H9 (cell line): Measurements from ENCODE around the gene TMCC1. TPM values are rescaled to one million over a fixed set of nuclear protein-coding genes. Genes with fewer than 3 reads are reported as not detected.

Experiments used
- DNase-seq: peaks from one replicate; pipeline ENCODE4 v3.0.0-alpha.2; 2017
- H2AFZ ChIP-seq: one replicate; pipeline ENCODE4 v1.6.1; 2013; ENCODE audit warnings: mild to moderate bottlenecking, low read length, control low read depth, moderate library complexity
- H2AK5ac ChIP-seq: 2 replicates; pipeline ENCODE4 v1.6.1; 2013; ENCODE audit warnings: low read length, control low read depth, mixed read lengths; ENCODE audit not compliant: insufficient read length
- H2BK120ac ChIP-seq: one replicate; pipeline ENCODE4 v1.6.1; 2013; ENCODE audit warnings: low read depth, mild to moderate bottlenecking, low read length, control low read depth, inconsistent platforms; ENCODE audit not compliant: poor library complexity, severe bottlenecking
- H2BK12ac ChIP-seq: 2 replicates; pipeline ENCODE4 v1.6.1; 2013; ENCODE audit warnings: low read length, control low read depth, mixed read lengths, low read depth; ENCODE audit not compliant: insufficient read length
- H2BK15ac ChIP-seq: 2 replicates; pipeline ENCODE4 v1.6.1; 2013; ENCODE audit warnings: low read depth, low read length, control low read depth
- H2BK20ac ChIP-seq: one replicate; pipeline ENCODE4 v1.6.1; 2013; ENCODE audit warnings: low read depth, mild to moderate bottlenecking, low read length, control low read depth, inconsistent platforms; ENCODE audit not compliant: poor library complexity, severe bottlenecking
- H2BK5ac ChIP-seq: 2 replicates; pipeline ENCODE4 v1.6.1; 2013; ENCODE audit warnings: low read length, control low read depth, mixed read lengths; ENCODE audit not compliant: insufficient read length
- H3K14ac ChIP-seq: 2 replicates; pipeline ENCODE4 v1.6.1; 2013; ENCODE audit warnings: low read length, control low read depth; ENCODE audit not compliant: insufficient read depth
- H3K18ac ChIP-seq: 2 replicates; pipeline ENCODE4 v1.6.1; 2013; ENCODE audit warnings: low read depth, mild to moderate bottlenecking, mixed read lengths, low read length, control low read depth; ENCODE audit not compliant: insufficient read length
- H3K23ac ChIP-seq: 2 replicates; pipeline ENCODE4 v1.6.1; 2013; ENCODE audit warnings: low read length, control low read depth, mixed read lengths, low read depth; ENCODE audit not compliant: insufficient read length
- H3K23me2 ChIP-seq: 2 replicates; pipeline ENCODE4 v1.6.1; 2013; ENCODE audit warnings: low read depth, mild to moderate bottlenecking, mixed read lengths, low read length, control low read depth; ENCODE audit not compliant: insufficient read length, poor library complexity, severe bottlenecking
- H3K27ac ChIP-seq: 2 replicates; pipeline ENCODE4 v1.5.1; 2013; ENCODE audit warnings: low read length, control low read depth, mixed read lengths, low read depth; ENCODE audit not compliant: insufficient read length
- H3K27me3 ChIP-seq: 2 replicates; pipeline ENCODE4 v1.6.1; 2013; ENCODE audit warnings: low read length, control low read depth, inconsistent platforms; ENCODE audit not compliant: insufficient read depth
- H3K4ac ChIP-seq: 2 replicates; pipeline ENCODE4 v1.6.1; 2013; ENCODE audit warnings: low read depth, mild to moderate bottlenecking, control low read depth, inconsistent platforms, low read length, moderate library complexity
- H3K4me1 ChIP-seq: 2 replicates; pipeline ENCODE4 v1.6.1; 2013; ENCODE audit warnings: low read length, control low read depth, inconsistent platforms; ENCODE audit not compliant: insufficient read depth
- H3K4me2 ChIP-seq: 2 replicates; pipeline ENCODE4 v1.6.1; 2013; ENCODE audit warnings: low read length, control low read depth, mixed read lengths; ENCODE audit not compliant: insufficient read length, insufficient read depth
- H3K56ac ChIP-seq: 2 replicates; pipeline ENCODE4 v1.6.1; 2013; ENCODE audit warnings: low read depth, mild to moderate bottlenecking, mixed read lengths, low read length, control low read depth; ENCODE audit not compliant: insufficient read length
- H3K79me1 ChIP-seq: 2 replicates; pipeline ENCODE4 v1.6.1; 2013; ENCODE audit warnings: low read depth, mild to moderate bottlenecking, moderate library complexity, low read length, control low read depth, inconsistent platforms; ENCODE audit not compliant: insufficient read depth, poor library complexity, severe bottlenecking
- H3K79me2 ChIP-seq: 2 replicates; pipeline ENCODE4 v1.6.1; 2013; ENCODE audit warnings: low read length, control low read depth, inconsistent platforms; ENCODE audit not compliant: insufficient read depth
- H3K9ac ChIP-seq: 2 replicates; pipeline ENCODE4 v1.6.1; 2013; ENCODE audit warnings: low read length, control low read depth, mixed read lengths; ENCODE audit not compliant: insufficient read length; ENCODE audit errors: extremely low read depth
- H3K9me3 ChIP-seq: one replicate; pipeline ENCODE4 v1.6.1; 2013; ENCODE audit warnings: low read depth, low read length, inconsistent platforms; ENCODE audit not compliant: control insufficient read depth
- H3T11ph ChIP-seq: one replicate; pipeline ENCODE4 v1.6.1; 2013; ENCODE audit warnings: mild to moderate bottlenecking, low read length, control low read depth, inconsistent platforms
- H4K20me1 ChIP-seq: one replicate; pipeline ENCODE4 v1.6.1; 2013; ENCODE audit not compliant: control insufficient read depth, insufficient read length, insufficient read depth
- H4K5ac ChIP-seq: 2 replicates; pipeline ENCODE4 v1.6.1; 2013; ENCODE audit warnings: low read depth, mild to moderate bottlenecking, mixed read lengths, low read length, control low read depth; ENCODE audit not compliant: insufficient read length
- H4K8ac ChIP-seq: replicated peaks from 2 replicates; pipeline ENCODE4 v1.6.1; 2013; ENCODE audit warnings: low read length, control low read depth, mixed read lengths, low read depth; ENCODE audit not compliant: insufficient read length
- H4K91ac ChIP-seq: 2 replicates; pipeline ENCODE4 v1.6.1; 2013; ENCODE audit warnings: low read depth, mild to moderate bottlenecking, moderate library complexity, mixed read lengths, low read length, control low read depth; ENCODE audit not compliant: insufficient read length
- H3K27ac Mint-ChIP-seq, 3 experiments: 2 replicates in 2 of 3; 3 replicates in 1 of 3; pipeline ENCODE4 v1.8.0; 2020 to 2021; ENCODE audit warnings: mixed read lengths in 3 of 3, mild to moderate bottlenecking in 1 of 3, moderate library complexity in 1 of 3
- H3K27me3 Mint-ChIP-seq: 2 replicates; pipeline ENCODE4 v1.8.0; 2021; ENCODE audit warnings: low read depth, mild to moderate bottlenecking, moderate library complexity, mixed read lengths
- H3K36me3 Mint-ChIP-seq, 3 experiments: 2 replicates in 2 of 3; 3 replicates in 1 of 3; pipeline ENCODE4 v1.8.0; 2020 to 2021; ENCODE audit warnings: low read depth in 3 of 3, mixed read lengths in 3 of 3; ENCODE audit not compliant: insufficient read depth in 1 of 3
- H3K4me1 Mint-ChIP-seq, 2 experiments: 2 replicates each; pipeline ENCODE4 v1.8.0; 2020; ENCODE audit warnings: mixed read lengths in 2 of 2
- H3K4me3 Mint-ChIP-seq, 2 experiments: 2 replicates in 1 of 2; 3 replicates in 1 of 2; pipeline ENCODE4 v1.8.0; 2020 to 2021; ENCODE audit warnings: mild to moderate bottlenecking in 2 of 2, mixed read lengths in 2 of 2, moderate library complexity in 1 of 2
- H3K9me3 Mint-ChIP-seq, 2 experiments: 2 replicates in 1 of 2; 3 replicates in 1 of 2; pipeline ENCODE4 v1.8.0; 2020; ENCODE audit warnings: mild to moderate bottlenecking in 2 of 2, mixed read lengths in 2 of 2, moderate library complexity in 1 of 2
- CTCF ChIP-seq: fragments of 200-600 bp; sonication (generic); conservative IDR thresholded peaks from 3 replicates; pipeline ENCODE4 v1.8.0; 2021; ENCODE audit warnings: antibody characterized with exemption, mild to moderate bottlenecking
- WGBS: extraction: QIAGEN DNeasy Blood & Tissue Kit; methylation state at CpG from one replicate; pipeline ENCODE4 v1.1.7; 2013; ENCODE audit warnings: missing lambda C conversion rate, low lambda C conversion rate, mixed read lengths; ENCODE audit not compliant: insufficient read length; ENCODE audit errors: extremely low coverage; 5-methylcytosine and 5-hydroxymethylcytosine counted together
- total RNA-seq: library from RNA; stranded (reverse); gene quantifications from 2 replicates; pipeline ENCODE4 v1.2.1, GENCODE V29; 2021

Gene TMCC1
- total RNA-seq, 1 experiment from 2014 or later: 24.4 TPM

- H3T11ph ChIP-seq: no peak overlapping the region
- Mint-ChIP-seq H3K27ac (peak overlapping the region in 1 of 3 experiments; percentile 60; a peak in 1 of 7 replicates), H3K36me3 (no peaks in the 10 kb centered on the region), H3K9me3 (no peaks in the 10 kb centered on the region), H3K4me1 (peaks cover 11 to 21% of the 10 kb centered on the region in 2 experiments), H3K4me3 (no peak overlapping the region), H3K27me3 (peaks cover 19% of the 10 kb centered on the region)
- peak overlapping the region; percentile 8; the same call in 1 of the 2 replicates for H3K14ac ChIP-seq
- no peak overlapping the region for H2BK20ac ChIP-seq
- no peaks in the 10 kb centered on the region for H3K23me2 ChIP-seq
- H3K79me2 ChIP-seq: no peaks in the 10 kb centered on the region
- H2AK5ac ChIP-seq: no peak overlapping the region
- H3K56ac ChIP-seq: no peak overlapping the region
- H3K79me1 ChIP-seq: no peaks in the 10 kb centered on the region
- H3K4ac ChIP-seq: no peak overlapping the region
- H2AFZ ChIP-seq: no peak overlapping the region
- H2BK15ac ChIP-seq: no peak overlapping the region
- H4K91ac ChIP-seq: no peak overlapping the region
- H3K27me3 ChIP-seq: no peaks in the 10 kb centered on the region
- no peaks in the 10 kb centered on the region for H4K20me1 ChIP-seq
- H3K4me1 ChIP-seq: no peaks in the 10 kb centered on the region
- no peak overlapping the region for H2BK120ac ChIP-seq
- no peak overlapping the region for H4K5ac ChIP-seq
- TF ChIP-seq CTCF: peak; percentile 28; the same call in 2 of the 3 replicates
- DNase-seq: peak; percentile 68
- H3K23ac ChIP-seq: no peak overlapping the region
- H3K18ac ChIP-seq: peak overlapping the region; percentile 34
- no peak overlapping the region for H3K4me2 ChIP-seq
- H3K27ac ChIP-seq: no peak overlapping the region
- H3K9me3 ChIP-seq: no peaks in the 10 kb centered on the region
- H4K8ac ChIP-seq: no peak overlapping the region
- no peak overlapping the region for H3K9ac ChIP-seq
- WGBS: no CpG with 5 or more reads among the region's 9 CpGs
- H2BK5ac ChIP-seq: no peak overlapping the region
- no peak overlapping the region for H2BK12ac ChIP-seq
Observed at GRCh38 chr3:129937717-129938116, 44.2 kb upstream of the TMCC1 start.
